Neutrophil (primary cell): ENCODE measurements around the gene RNF222.

Experiments used
- H3K27ac ChIP-seq: fragments of 200-600 bp; sonication (generic); 2 replicates; pipeline ENCODE4 v1.5.1; 2016; ENCODE audit warnings: mild to moderate bottlenecking, moderate library complexity
- H3K27me3 ChIP-seq: fragments of 200-600 bp; sonication (generic); 2 replicates; pipeline ENCODE4 v1.6.0; 2016; ENCODE audit warnings: mild to moderate bottlenecking
- H3K36me3 ChIP-seq: fragments of 200-600 bp; sonication (generic); 2 replicates; pipeline ENCODE4 v1.5.1; 2017
- H3K4me1 ChIP-seq, 2 experiments: fragments of 200-600 bp in 1 of 2; sonication (generic) in 1 of 2; 1 replicate in 1 of 2; 2 replicates in 1 of 2; pipeline versions ENCODE4 v1.5.1 to v1.6.1; 2013 to 2016; ENCODE audit warnings: low read depth in 1 of 2, low read length in 1 of 2, mild to moderate bottlenecking in 1 of 2, moderate library complexity in 1 of 2; ENCODE audit not compliant: control insufficient read depth in 1 of 2, insufficient read depth in 1 of 2
- H3K4me3 ChIP-seq, 2 experiments: fragments of 200-600 bp in 1 of 2; sonication (generic) in 1 of 2; 1 replicate in 1 of 2; 2 replicates in 1 of 2; pipeline ENCODE4 v1.5.1; 2013 to 2016; ENCODE audit warnings: low read depth in 1 of 2, low read length in 1 of 2, mild to moderate bottlenecking in 1 of 2, moderate library complexity in 1 of 2
- H3K9me3 ChIP-seq: fragments of 200-600 bp; sonication (generic); 2 replicates; pipeline ENCODE4 v1.5.1; 2016
- TF ChIP-seq, protein P1 (sequence below): fragments of 200-600 bp; sonication (generic); IDR thresholded peaks from 2 replicates; pipeline ENCODE4 v1.5.1; 2016; ENCODE audit warnings: antibody characterized with exemption

RNF222 gene, protein sequence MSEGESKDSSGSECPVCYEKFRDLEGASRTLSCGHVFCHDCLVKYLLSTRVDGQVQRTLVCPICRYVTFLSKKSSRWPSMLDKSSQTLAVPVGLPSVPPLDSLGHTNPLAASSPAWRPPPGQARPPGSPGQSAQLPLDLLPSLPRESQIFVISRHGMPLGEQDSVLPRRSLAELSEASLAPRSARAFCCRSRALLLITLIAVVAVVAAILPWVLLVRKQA

DNA sequence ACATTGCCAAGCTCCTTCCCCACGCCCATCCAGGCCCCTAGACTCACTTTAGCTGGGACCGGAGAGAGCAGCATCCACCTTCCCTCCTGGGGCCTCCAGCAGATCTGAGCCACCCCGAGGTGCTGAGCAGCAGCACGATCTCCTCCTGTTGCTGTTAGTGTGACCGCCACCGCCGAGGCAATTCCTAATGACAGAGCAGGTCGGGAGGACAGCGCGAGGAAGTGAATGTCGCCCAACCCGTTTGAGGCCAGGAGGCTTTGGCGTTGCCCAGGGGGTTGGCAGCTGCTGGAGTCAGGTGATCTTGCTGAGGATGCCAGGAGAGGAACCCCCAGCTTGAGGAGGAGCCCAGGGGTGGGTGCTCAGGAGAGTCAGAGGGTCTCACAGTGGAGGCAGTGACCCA is at the start of gene RNF222:
TSS of gene RNF222 (minus strand) at position 192 of the 400 bp plus-strand sequence. CDS start 4,366 bp downstream, outside the sequence.
- Histone ChIP-seq H3K27me3 (peaks cover 46% of the 10 kb centered on the region), H3K4me1 (peaks cover 19 to 25% of the 10 kb centered on the region in 2 experiments), H3K9me3 (no peaks in the 10 kb centered on the region), H3K27ac (no peak within 1 kb of the TSS), H3K4me3 (no peak within 1 kb of the TSS), H3K36me3 (no peaks in the 10 kb centered on the region)
- TF ChIP-seq, protein P1, sequence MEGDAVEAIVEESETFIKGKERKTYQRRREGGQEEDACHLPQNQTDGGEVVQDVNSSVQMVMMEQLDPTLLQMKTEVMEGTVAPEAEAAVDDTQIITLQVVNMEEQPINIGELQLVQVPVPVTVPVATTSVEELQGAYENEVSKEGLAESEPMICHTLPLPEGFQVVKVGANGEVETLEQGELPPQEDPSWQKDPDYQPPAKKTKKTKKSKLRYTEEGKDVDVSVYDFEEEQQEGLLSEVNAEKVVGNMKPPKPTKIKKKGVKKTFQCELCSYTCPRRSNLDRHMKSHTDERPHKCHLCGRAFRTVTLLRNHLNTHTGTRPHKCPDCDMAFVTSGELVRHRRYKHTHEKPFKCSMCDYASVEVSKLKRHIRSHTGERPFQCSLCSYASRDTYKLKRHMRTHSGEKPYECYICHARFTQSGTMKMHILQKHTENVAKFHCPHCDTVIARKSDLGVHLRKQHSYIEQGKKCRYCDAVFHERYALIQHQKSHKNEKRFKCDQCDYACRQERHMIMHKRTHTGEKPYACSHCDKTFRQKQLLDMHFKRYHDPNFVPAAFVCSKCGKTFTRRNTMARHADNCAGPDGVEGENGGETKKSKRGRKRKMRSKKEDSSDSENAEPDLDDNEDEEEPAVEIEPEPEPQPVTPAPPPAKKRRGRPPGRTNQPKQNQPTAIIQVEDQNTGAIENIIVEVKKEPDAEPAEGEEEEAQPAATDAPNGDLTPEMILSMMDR, result no peak

DNA sequence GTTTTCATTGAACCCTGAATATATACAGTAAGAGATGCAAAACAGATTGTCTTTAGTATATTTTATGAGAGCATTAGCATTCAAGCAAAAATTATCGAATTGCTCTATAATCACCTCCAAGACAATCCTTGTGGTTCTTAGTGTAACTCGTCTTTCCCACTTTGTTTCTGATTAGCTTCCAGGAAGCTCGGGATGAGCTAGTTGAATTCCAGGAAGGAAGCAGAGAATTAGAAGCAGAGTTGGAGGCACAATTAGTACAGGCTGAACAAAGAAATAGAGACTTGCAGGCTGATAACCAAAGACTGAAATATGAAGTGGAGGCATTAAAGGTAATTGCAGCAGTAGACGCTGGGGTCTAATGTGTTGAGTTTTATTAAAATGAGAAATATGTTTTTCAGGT is 47.9 kb upstream of the RNF222 start:
- no peak overlapping the region for H3K4me3 ChIP-seq
- H3K9me3 ChIP-seq, result no peaks in the 10 kb centered on the region
- no peak overlapping the region for H3K27ac ChIP-seq
- H3K36me3 ChIP-seq, result peaks cover 85% of the 10 kb centered on the region
- TF ChIP-seq, protein P1, result no peak
- peaks cover 3 to 7% of the 10 kb centered on the region in 2 experiments for H3K4me1 ChIP-seq
- no peaks in the 10 kb centered on the region for H3K27me3 ChIP-seq

DNA sequence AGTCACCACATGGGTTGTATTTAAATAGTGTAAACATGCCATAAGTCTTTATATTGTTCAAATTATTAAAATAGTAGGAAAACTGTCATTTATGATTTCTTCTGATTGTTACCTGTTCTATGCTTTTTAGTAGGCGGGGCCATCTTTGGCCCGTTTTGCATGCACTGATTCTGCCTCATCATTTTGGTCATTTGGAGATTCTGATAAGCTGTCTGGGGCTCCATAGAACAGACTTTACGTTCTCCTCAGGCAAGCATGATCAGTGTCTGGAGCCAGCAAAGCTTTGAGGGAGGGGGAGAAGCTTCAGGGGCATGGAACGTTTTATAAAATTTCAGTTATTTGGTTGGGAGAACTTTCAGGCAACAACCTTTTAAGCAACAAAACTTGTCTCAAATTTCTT is 46.9 kb upstream of the RNF222 start:
- H3K27ac ChIP-seq, result peak overlapping the region; percentile 6
- H3K4me3 ChIP-seq, result no peak overlapping the region
- peaks cover 3 to 8% of the 10 kb centered on the region in 2 experiments for H3K4me1 ChIP-seq
- TF ChIP-seq, protein P1, result no peak
- peaks cover 84% of the 10 kb centered on the region for H3K36me3 ChIP-seq
- H3K9me3 ChIP-seq, result no peaks in the 10 kb centered on the region
- no peaks in the 10 kb centered on the region for H3K27me3 ChIP-seq

DNA sequence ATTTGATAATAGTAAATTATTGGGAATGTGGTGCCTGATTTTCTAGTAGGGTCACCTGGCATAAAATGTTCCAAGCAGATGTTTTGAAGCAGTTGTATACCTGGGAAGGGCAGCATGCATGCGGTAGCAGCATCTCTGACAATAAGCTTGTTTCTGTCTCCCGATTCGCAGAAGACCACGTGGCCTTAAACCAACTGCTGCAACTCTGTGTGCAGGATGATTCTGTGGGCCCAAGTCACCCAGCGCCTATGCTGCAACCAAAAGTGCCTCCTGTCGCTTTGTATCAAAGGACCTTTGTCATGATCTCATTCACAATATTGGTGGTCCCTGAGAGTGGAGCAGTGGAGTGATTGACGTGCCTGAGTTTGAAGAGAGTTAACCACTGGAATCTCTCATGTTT is 46.1 kb upstream of the RNF222 start:
- TF ChIP-seq, protein P1, result no peak
- Histone ChIP-seq H3K4me3 (no peak overlapping the region), H3K9me3 (no peaks in the 10 kb centered on the region), H3K36me3 (peaks cover 81% of the 10 kb centered on the region), H3K27me3 (no peaks in the 10 kb centered on the region), H3K4me1 (peaks cover 3 to 8% of the 10 kb centered on the region in 2 experiments), H3K27ac (peak overlapping the region; percentile 6)

DNA sequence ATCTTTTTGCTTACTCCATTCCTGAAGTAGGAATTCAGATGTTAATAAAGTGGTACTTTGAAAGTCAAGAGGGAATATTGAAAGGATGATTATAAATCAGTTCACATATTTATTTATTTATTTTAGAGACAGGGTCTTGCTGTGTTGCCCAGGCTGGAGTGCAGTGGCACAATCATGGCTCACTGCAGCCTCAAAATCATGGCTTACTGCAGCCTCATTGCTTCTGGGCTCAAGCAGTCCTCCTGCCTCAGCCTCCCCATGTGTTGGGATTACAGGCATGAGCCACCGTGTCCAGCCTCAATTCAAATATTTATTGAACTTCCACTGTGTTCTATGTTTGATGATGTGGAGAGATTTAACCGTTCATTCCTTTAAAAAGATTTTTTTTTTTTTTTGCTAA is 44.7 kb upstream of the RNF222 start:
- Histone ChIP-seq H3K27ac (peak overlapping the region; percentile 61), H3K9me3 (no peaks in the 10 kb centered on the region), H3K36me3 (peaks cover 77% of the 10 kb centered on the region), H3K4me1 (peaks cover 9 to 22% of the 10 kb centered on the region in 2 experiments), H3K27me3 (no peaks in the 10 kb centered on the region), H3K4me3 (no peak overlapping the region)
- TF ChIP-seq, protein P1, result no peak
